OCI-LY3 (cell line): ENCODE results near the gene PLCH2.
"Not testable (repeated sequence)": the region's sequence is repeated elsewhere in the genome, so short reads cannot be mapped to it uniquely, and the experiment has no call there.

Experiments
- H2AFZ ChIP-seq: fragments of 200-600, 300-600 bp; shearing (Covaris generic); 2 replicates; pipeline ENCODE4 v1.6.0; 2014; ENCODE audit warnings: antibody characterized with exemption, low read depth, low read length
- H3K27ac ChIP-seq: fragments of 200-600, 300-600 bp; sonication (generic); 2 replicates; pipeline ENCODE4 v1.5.1; 2014; ENCODE audit warnings: mild to moderate bottlenecking, low read length, moderate library complexity, mixed read lengths
- H3K27me3 ChIP-seq: fragments of 200-600, 300-600 bp; sonication (generic); 2 replicates; pipeline ENCODE4 v1.6.1; 2014; ENCODE audit warnings: low read depth, low read length, mixed read lengths
- H3K36me3 ChIP-seq: fragments of 200-600, 300-600 bp; sonication (generic); replicated peaks from 2 replicates; pipeline ENCODE3; 2014; ENCODE audit warnings: low read depth, low read length, mixed read lengths
- H3K4me1 ChIP-seq: fragments of 300-600, 200-600 bp; sonication (generic); 2 replicates; pipeline ENCODE4 v1.6.1; 2014; ENCODE audit warnings: low read length, mixed read lengths
- H3K4me2 ChIP-seq: fragments of 200-600, 300-600 bp; sonication (generic); 2 replicates; pipeline ENCODE4 v1.6.1; 2014; ENCODE audit warnings: low read length, mixed read lengths
- H3K4me3 ChIP-seq: fragments of 300-600, 200-600 bp; sonication (generic); 2 replicates; pipeline ENCODE4 v1.5.1; 2014; ENCODE audit warnings: antibody characterized with exemption, mild to moderate bottlenecking, low read length, moderate library complexity
- H3K79me2 ChIP-seq: fragments of 300-600, 200-600 bp; shearing (Covaris generic); 2 replicates; pipeline ENCODE4 v1.6.1; 2014; ENCODE audit warnings: mild to moderate bottlenecking, low read length, mixed read lengths
- H3K9ac ChIP-seq: fragments of 300-600, 200-600 bp; shearing (Covaris generic); 2 replicates; pipeline ENCODE4 v1.6.0; 2014; ENCODE audit warnings: mild to moderate bottlenecking, low read length, moderate library complexity
- H3K9me3 ChIP-seq: fragments of 200-600, 300-600 bp; shearing (Covaris generic); 2 replicates; pipeline ENCODE4 v1.6.1; 2014; ENCODE audit warnings: low read length, mixed read lengths; ENCODE audit not compliant: insufficient read depth
- H4K20me1 ChIP-seq: fragments of 200-600, 300-600 bp; sonication (generic); 2 replicates; pipeline ENCODE4 v1.6.1; 2016; ENCODE audit warnings: low read length, mixed read lengths; ENCODE audit not compliant: insufficient read depth
- EZH2phosphoT487 ChIP-seq: fragments of 200-600 bp; shearing (Covaris generic); IDR thresholded peaks from 2 replicates; pipeline ENCODE4 v1.6.1; 2018; ENCODE audit warnings: antibody characterized with exemption, mixed run types, low read depth
- TF ChIP-seq, protein P1 (sequence below): fragments of 200-600, 300-600 bp; sonication (generic); IDR thresholded peaks from 2 replicates; pipeline ENCODE4 v1.5.1; 2014; ENCODE audit warnings: antibody characterized with exemption, low read length, low read depth

PLCH2 gene

DNA sequence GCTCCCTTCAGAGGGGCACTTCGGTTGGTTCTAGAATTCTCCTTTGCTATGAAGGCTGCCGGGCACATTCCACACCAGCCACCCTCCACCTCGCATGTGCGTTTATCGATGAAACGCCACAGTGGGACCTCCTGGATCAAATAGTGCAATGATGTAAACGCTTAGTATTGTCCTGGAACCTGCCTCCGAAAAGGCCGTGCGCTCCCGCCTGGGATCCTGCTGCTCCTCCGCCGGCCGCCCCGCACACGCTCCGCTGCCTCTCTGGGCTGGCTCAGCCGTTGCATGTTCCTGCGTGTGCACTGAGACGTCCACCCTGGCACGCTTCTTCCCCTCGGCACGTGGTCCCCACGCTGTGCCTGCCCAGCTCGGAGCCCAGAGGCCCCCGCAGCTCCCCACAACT, 76.1 kb downstream of the PLCH2 start:
- Histone ChIP-seq H2AFZ (no peak overlapping the region), H3K9me3 (no peaks in the 10 kb centered on the region), H3K36me3 (no peaks in the 10 kb centered on the region), H3K4me3 (no peak overlapping the region), H3K27ac (no peak overlapping the region), H3K27me3 (no peaks in the 10 kb centered on the region), H3K79me2 (no peaks in the 10 kb centered on the region; the same call in 1 of the 2 replicates), H3K9ac (no peak overlapping the region), H3K4me1 (peaks cover 65% of the 10 kb centered on the region), H4K20me1 (no peaks in the 10 kb centered on the region), H3K4me2 (no peak overlapping the region)
- TF ChIP-seq, protein P1, sequence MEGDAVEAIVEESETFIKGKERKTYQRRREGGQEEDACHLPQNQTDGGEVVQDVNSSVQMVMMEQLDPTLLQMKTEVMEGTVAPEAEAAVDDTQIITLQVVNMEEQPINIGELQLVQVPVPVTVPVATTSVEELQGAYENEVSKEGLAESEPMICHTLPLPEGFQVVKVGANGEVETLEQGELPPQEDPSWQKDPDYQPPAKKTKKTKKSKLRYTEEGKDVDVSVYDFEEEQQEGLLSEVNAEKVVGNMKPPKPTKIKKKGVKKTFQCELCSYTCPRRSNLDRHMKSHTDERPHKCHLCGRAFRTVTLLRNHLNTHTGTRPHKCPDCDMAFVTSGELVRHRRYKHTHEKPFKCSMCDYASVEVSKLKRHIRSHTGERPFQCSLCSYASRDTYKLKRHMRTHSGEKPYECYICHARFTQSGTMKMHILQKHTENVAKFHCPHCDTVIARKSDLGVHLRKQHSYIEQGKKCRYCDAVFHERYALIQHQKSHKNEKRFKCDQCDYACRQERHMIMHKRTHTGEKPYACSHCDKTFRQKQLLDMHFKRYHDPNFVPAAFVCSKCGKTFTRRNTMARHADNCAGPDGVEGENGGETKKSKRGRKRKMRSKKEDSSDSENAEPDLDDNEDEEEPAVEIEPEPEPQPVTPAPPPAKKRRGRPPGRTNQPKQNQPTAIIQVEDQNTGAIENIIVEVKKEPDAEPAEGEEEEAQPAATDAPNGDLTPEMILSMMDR = no peak
- TF ChIP-seq EZH2phosphoT487 = no peak

DNA sequence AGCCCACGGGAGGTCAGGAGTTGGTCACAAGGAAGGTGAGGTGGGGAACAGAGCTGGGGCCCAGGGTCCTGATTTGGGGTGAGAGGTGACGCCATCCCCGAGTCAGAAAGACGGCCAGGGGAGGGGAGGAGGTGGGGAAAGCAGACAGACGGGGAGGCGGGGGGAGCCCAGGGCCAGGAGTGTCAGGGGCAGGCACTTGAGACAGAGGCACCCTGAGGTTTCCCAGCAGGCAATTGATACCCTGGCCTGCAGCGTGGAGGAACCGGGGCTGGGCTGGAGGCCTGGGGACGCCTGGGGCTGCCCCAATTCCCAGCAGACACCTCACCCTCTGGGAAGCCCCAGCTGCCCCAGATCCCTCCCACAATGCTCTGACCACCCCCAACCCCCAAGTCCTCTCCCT, 77.0 kb downstream of the PLCH2 start:
- not testable (repeated sequence) for H2AFZ ChIP-seq, H3K4me2 ChIP-seq, H3K9ac ChIP-seq, H3K9me3 ChIP-seq, H3K4me3 ChIP-seq, H3K36me3 ChIP-seq, H3K27me3 ChIP-seq, H3K79me2 ChIP-seq, H3K27ac ChIP-seq, H4K20me1 ChIP-seq
- peaks cover 62% of the 10 kb centered on the region for H3K4me1 ChIP-seq

DNA sequence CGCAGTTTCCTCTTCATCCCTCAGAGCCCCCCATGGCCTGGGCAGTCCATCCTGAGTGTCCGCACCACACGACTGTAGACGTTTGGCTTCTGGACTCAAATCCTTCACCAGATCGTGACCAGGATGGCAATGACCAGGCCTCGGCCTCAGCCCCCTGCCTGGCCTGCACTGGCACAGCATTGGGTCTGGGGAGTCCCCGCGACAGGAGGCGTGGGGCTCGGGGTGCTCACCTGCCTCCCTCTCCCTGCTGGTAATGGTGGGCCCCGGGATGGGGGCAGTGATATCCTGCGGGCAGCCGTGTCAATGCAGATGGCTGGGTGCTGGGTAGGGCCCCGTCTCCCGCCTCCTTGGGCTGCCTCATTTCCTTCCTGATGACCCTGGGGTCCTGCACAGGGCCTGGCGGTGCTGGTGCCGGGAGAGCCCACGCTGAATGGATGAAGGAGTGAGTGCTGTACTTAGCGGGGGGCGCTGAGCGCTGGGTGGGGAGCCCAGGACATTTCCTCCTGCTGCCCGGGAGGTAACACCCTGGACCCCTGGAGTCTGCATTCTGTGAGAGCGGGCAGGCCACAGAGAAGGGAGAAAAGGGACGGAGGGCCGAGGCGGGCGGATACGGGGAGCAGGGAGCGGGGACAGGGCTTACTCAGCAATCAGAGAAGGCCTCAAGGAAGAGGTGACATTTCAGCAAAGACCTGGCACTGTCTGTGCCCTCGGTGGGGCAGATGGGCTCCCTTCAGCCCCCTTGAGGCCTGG, 78.0 kb downstream of the PLCH2 start:
- peaks cover 55% of the 10 kb centered on the region for H3K4me1 ChIP-seq
- H3K4me2 ChIP-seq = no peak overlapping the region
- TF ChIP-seq, protein P1 = no peak
- no peak for TF ChIP-seq EZH2phosphoT487
- peaks cover 14% of the 10 kb centered on the region for H3K36me3 ChIP-seq
- no peak overlapping the region for H3K4me3 ChIP-seq
- H3K27me3 ChIP-seq = no peaks in the 10 kb centered on the region
- no peaks in the 10 kb centered on the region; the same call in 1 of the 2 replicates for H3K79me2 ChIP-seq
- no peaks in the 10 kb centered on the region for H3K9me3 ChIP-seq
- H4K20me1 ChIP-seq = no peaks in the 10 kb centered on the region
- H2AFZ ChIP-seq = no peak overlapping the region
- no peak overlapping the region for H3K27ac ChIP-seq
- no peak overlapping the region for H3K9ac ChIP-seq

DNA sequence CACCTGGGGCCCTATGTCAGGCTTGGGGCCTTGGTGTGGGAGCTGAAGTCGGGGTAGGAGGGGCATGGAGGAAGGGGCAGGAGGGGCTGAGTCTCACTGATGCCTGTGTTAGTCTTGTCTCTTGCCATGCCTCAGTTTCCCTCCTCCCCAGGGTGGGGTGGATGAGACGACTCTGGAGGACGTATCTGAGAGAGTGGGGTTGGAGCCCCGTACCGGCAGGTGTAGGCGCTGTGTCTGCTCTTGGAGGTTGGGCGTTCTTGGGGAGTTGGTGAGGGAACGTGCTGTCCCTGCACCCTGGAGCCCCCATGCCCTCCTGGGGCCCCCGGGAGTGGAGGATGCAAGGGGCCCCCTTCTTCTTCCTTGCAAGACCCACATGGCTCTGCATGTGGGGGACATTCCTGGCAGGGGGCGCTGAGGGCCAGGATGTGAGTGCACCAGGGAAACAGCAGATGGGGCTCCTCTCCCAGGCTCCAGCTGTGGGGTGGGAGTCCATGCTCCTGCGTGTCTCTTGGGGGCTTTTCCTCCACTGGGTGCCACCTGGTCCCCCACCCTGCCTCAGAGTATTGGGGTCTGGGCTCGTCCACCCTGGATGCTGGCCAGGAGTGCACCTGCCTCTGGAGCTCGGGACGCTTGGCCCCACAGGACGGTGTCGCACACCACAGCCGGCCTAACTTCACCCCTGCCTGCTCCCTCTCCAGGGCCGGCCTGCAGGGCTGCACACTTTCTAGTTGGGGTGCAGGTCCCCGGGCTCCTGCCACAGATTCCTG, 78.7 kb downstream of the PLCH2 start:
- Histone ChIP-seq H3K4me2 (peak overlapping the region; percentile 99), H3K9me3 (no peaks in the 10 kb centered on the region), H3K9ac (peak overlapping the region; percentile 99)

More for the DNA sequence above, 78.7 kb downstream of the PLCH2 start:
- Histone ChIP-seq H3K27me3 (no peaks in the 10 kb centered on the region), H3K27ac (peak overlapping the region; percentile 77), H4K20me1 (no peaks in the 10 kb centered on the region), H3K4me3 (peak overlapping the region; percentile 97), H3K79me2 (no peaks in the 10 kb centered on the region; the same call in 1 of the 2 replicates), H2AFZ (no peak overlapping the region), H3K36me3 (peaks cover 14% of the 10 kb centered on the region), H3K4me1 (peaks cover 48% of the 10 kb centered on the region)
- no peak for TF ChIP-seq EZH2phosphoT487
- TF ChIP-seq, protein P1 = peak; percentile 81
